MCF 10A (cell line): Measurements from ENCODE around the gene TNNI3K. TPM values are rescaled to one million over a fixed set of nuclear protein-coding genes. Genes with fewer than 3 reads are reported as not detected.

Experiments
- BruUV-seq: library from RNA; stranded (reverse); fragments of 400-500 nt; replicated peaks from 2 replicates; lab custom pipeline; 2021; lab: Mats Ljungman, UMichigan
- CTCF ChIA-PET: fragments of 300-600 bp; sonication (Branson Sonifier 250); formaldehyde crosslinking; extraction: SDS; loops from one replicate; lab custom pipeline; 2021; ENCODE audit warnings: antibody characterized with exemption, inconsistent platforms; lab: Yijun Ruan, JAX
- POLR2A ChIA-PET: fragments of 300-600, 350-650 bp; sonication (Branson Sonifier 250); formaldehyde crosslinking; extraction: SDS; loops from one replicate; lab custom pipeline; 2020; ENCODE audit warnings: antibody characterized with exemption, inconsistent platforms; lab: Yijun Ruan, JAX
- DNase-seq: peaks from one replicate; pipeline ENCODE4 v3.0.0-alpha.2; 2018; ENCODE audit not compliant: unreplicated experiment
- H3K27ac Mint-ChIP-seq: one replicate; pipeline ENCODE4 v1.8.0; 2022; ENCODE audit warnings: mild to moderate bottlenecking, low read depth, mixed read lengths; ENCODE audit not compliant: unreplicated experiment
- H3K27me3 Mint-ChIP-seq: one replicate; pipeline ENCODE4 v1.8.0; 2022; ENCODE audit warnings: mixed read lengths; ENCODE audit not compliant: insufficient read depth, unreplicated experiment
- H3K36me3 Mint-ChIP-seq: one replicate; pipeline ENCODE4 v1.8.0; 2022; ENCODE audit warnings: mild to moderate bottlenecking, moderate library complexity, mixed read lengths; ENCODE audit not compliant: insufficient read depth, unreplicated experiment
- H3K4me1 Mint-ChIP-seq: one replicate; pipeline ENCODE4 v1.8.0; 2022; ENCODE audit warnings: mixed read lengths; ENCODE audit not compliant: insufficient read depth, unreplicated experiment
- H3K4me3 Mint-ChIP-seq: one replicate; pipeline ENCODE4 v1.8.0; 2022; ENCODE audit warnings: mild to moderate bottlenecking, moderate library complexity, mixed read lengths; ENCODE audit not compliant: unreplicated experiment
- H3K9me3 Mint-ChIP-seq: one replicate; pipeline ENCODE4 v1.8.0; 2022; ENCODE audit warnings: mixed read lengths; ENCODE audit not compliant: unreplicated experiment
- CTCF ChIP-seq: fragments of 200-600 bp; IDR thresholded peaks from one replicate; pipeline ENCODE4 v1.8.0; 2022; ENCODE audit warnings: antibody characterized with exemption, mild to moderate bottlenecking; ENCODE audit not compliant: unreplicated experiment
- intact Hi-C: fragments of 100-400 bp; cut with micrococcal nuclease; formaldehyde crosslinking; loops from 2 replicates; pipeline ENCODE4 v1.14.1; 2022
- total RNA-seq: library from RNA; stranded (reverse); gene quantifications from 2 replicates; pipeline ENCODE4 v1.2.3, GENCODE V29; 2022

Gene TNNI3K
- total RNA-seq, 1 experiment from 2014 or later: not detected

GRCh38 chr1:74425676-74426075, 190.5 kb downstream of the TNNI3K start:
- no peak overlapping the region for H3K4me3 Mint-ChIP-seq
- POLR2A ChIA-PET: no interaction called here
- H3K36me3 Mint-ChIP-seq: no peaks in the 10 kb centered on the region
- intact Hi-C loops: no loop called here
- CTCF ChIA-PET: interaction anchor here (1.0 kb wide), 1 partner anchor 12 kb away, joined by 3 read pairs; no protein-coding TSS in a partner anchor
- TF ChIP-seq CTCF: no peak
- peaks cover 16% of the 10 kb centered on the region for H3K27me3 Mint-ChIP-seq
- H3K27ac Mint-ChIP-seq: no peak overlapping the region
- no peaks in the 10 kb centered on the region for H3K4me1 Mint-ChIP-seq
- no TSS peak for BruUV-seq
- no peak for DNase-seq
- H3K9me3 Mint-ChIP-seq: no peaks in the 10 kb centered on the region

- H3K4me1 Mint-ChIP-seq: no peaks in the 10 kb centered on the region
- peak; percentile 6 for DNase-seq
- no peak for TF ChIP-seq CTCF
- no peak overlapping the region for H3K27ac Mint-ChIP-seq
- intact Hi-C loops: no loop called here
- no peak overlapping the region for H3K4me3 Mint-ChIP-seq
- BruUV-seq: no TSS peak
- ChIA-PET POLR2A (no interaction called here), CTCF (interaction anchor here (1.0 kb wide), 1 partner anchor 11 kb away, joined by 3 read pairs; no protein-coding TSS in a partner anchor)
- H3K27me3 Mint-ChIP-seq: peaks cover 16% of the 10 kb centered on the region
- H3K9me3 Mint-ChIP-seq: no peaks in the 10 kb centered on the region
- no peaks in the 10 kb centered on the region for H3K36me3 Mint-ChIP-seq
These were observed 191.2 kb downstream of the TNNI3K start for GRCh38 chr1:74426208-74426937.

GRCh38 chr1:74427681-74428080, 192.5 kb downstream of the TNNI3K start:
- Mint-ChIP-seq H3K36me3 (no peaks in the 10 kb centered on the region), H3K27me3 (peaks cover 19% of the 10 kb centered on the region), H3K4me1 (no peaks in the 10 kb centered on the region), H3K9me3 (no peaks in the 10 kb centered on the region), H3K4me3 (no peak overlapping the region), H3K27ac (no peak overlapping the region)
- ChIA-PET CTCF (no interaction called here), POLR2A (no interaction called here)
- intact Hi-C loops: no loop called here
- no peak for TF ChIP-seq CTCF
- BruUV-seq: no TSS peak
- no peak for DNase-seq

- no peaks in the 10 kb centered on the region for H3K36me3 Mint-ChIP-seq
- no peaks in the 10 kb centered on the region for H3K4me1 Mint-ChIP-seq
- CTCF ChIA-PET: no interaction called here
- intact Hi-C loops: no loop called here
- H3K27ac Mint-ChIP-seq: no peak overlapping the region
- DNase-seq: no peak
- POLR2A ChIA-PET: no interaction called here
- no TSS peak for BruUV-seq
- no peaks in the 10 kb centered on the region for H3K9me3 Mint-ChIP-seq
- H3K27me3 Mint-ChIP-seq: peaks cover 34% of the 10 kb centered on the region
- H3K4me3 Mint-ChIP-seq: no peak overlapping the region
- TF ChIP-seq CTCF: no peak
These were observed 194.4 kb downstream of the TNNI3K start for GRCh38 chr1:74429580-74429979.
